SU-DHL-6 (cell line): ENCODE measurements around the gene SLC22A23.

Experiments used
- H2AFZ ChIP-seq: fragments of 200-600 bp; sonication (generic); 2 replicates; pipeline ENCODE4 v1.6.1; 2014; ENCODE audit warnings: low read depth, mild to moderate bottlenecking, moderate library complexity, mixed read lengths, antibody characterized with exemption, low read length; ENCODE audit not compliant: severe bottlenecking
- H3F3A ChIP-seq: fragments of 200-600 bp; shearing (Covaris generic); 2 replicates; pipeline ENCODE4 v1.6.0; 2016; ENCODE audit warnings: antibody characterized with exemption, mild to moderate bottlenecking; ENCODE audit not compliant: insufficient read depth
- H3K27ac ChIP-seq: fragments of 200-600 bp; sonication (generic); 2 replicates; pipeline ENCODE4 v1.5.1; 2016; ENCODE audit warnings: low read depth, mild to moderate bottlenecking, low read length, moderate library complexity, mixed read lengths
- H3K27me3 ChIP-seq: fragments of 200-600 bp; sonication (generic), shearing (Covaris generic); 2 replicates; pipeline ENCODE4 v1.6.0; 2014; ENCODE audit warnings: mild to moderate bottlenecking, low read length
- H3K36me3 ChIP-seq: fragments of 200-600 bp; sonication (generic); 2 replicates; pipeline ENCODE4 v1.6.1; 2014; ENCODE audit warnings: mild to moderate bottlenecking, low read length, mixed read lengths
- H3K4me2 ChIP-seq: fragments of 300-600, 200-600 bp; shearing (Covaris generic), sonication (generic); 2 replicates; pipeline ENCODE4 v1.6.0; 2014; ENCODE audit warnings: low read length, low read depth, mild to moderate bottlenecking; ENCODE audit not compliant: poor library complexity, severe bottlenecking
- H3K4me3 ChIP-seq: fragments of 200-600 bp; sonication (generic); 2 replicates; pipeline ENCODE4 v1.5.1; 2014; ENCODE audit warnings: antibody characterized with exemption, low read length, mild to moderate bottlenecking, mixed read lengths; ENCODE audit not compliant: insufficient read depth, poor library complexity, severe bottlenecking
- H3K79me2 ChIP-seq: fragments of 200-600 bp; sonication (generic); 2 replicates; pipeline ENCODE4 v1.6.1; 2014; ENCODE audit warnings: mild to moderate bottlenecking, low read length, moderate library complexity; ENCODE audit not compliant: insufficient read depth
- H3K9ac ChIP-seq: fragments of 200-600 bp; sonication (generic); 2 replicates; pipeline ENCODE4 v1.7.0; 2014; ENCODE audit warnings: mild to moderate bottlenecking, low read length
- H3K9me2 ChIP-seq: fragments of 200-600 bp; sonication (generic); replicated peaks from 2 replicates; pipeline ENCODE4 v1.6.1; 2014; ENCODE audit warnings: low read length; ENCODE audit not compliant: insufficient read depth
- H3K9me3 ChIP-seq: fragments of 200-600 bp; sonication (generic); 2 replicates; pipeline ENCODE4 v1.6.1; 2014; ENCODE audit warnings: low read length, mixed read lengths; ENCODE audit not compliant: insufficient read depth
- H4K20me1 ChIP-seq: fragments of 200-600 bp; sonication (generic); 2 replicates; pipeline ENCODE4 v1.6.1; 2014; ENCODE audit warnings: low read depth, mild to moderate bottlenecking, antibody characterized with exemption, low read length, moderate library complexity, mixed read lengths
- CTCF ChIP-seq: fragments of 200-600 bp; sonication (generic); IDR thresholded peaks from one replicate; pipeline ENCODE4 v1.5.1; 2017; ENCODE audit warnings: antibody characterized with exemption, mild to moderate bottlenecking, low read length, moderate library complexity; ENCODE audit not compliant: insufficient read depth, poor library complexity, severe bottlenecking
- EZH2phosphoT487 ChIP-seq: fragments of 200-600 bp; sonication (generic), shearing (Covaris generic); conservative IDR thresholded peaks from 2 replicates; pipeline ENCODE4 v1.6.1; 2018; ENCODE audit warnings: mild to moderate bottlenecking, antibody characterized with exemption, low read length, moderate library complexity, mixed read lengths

The SLC22A23 gene

DNA sequence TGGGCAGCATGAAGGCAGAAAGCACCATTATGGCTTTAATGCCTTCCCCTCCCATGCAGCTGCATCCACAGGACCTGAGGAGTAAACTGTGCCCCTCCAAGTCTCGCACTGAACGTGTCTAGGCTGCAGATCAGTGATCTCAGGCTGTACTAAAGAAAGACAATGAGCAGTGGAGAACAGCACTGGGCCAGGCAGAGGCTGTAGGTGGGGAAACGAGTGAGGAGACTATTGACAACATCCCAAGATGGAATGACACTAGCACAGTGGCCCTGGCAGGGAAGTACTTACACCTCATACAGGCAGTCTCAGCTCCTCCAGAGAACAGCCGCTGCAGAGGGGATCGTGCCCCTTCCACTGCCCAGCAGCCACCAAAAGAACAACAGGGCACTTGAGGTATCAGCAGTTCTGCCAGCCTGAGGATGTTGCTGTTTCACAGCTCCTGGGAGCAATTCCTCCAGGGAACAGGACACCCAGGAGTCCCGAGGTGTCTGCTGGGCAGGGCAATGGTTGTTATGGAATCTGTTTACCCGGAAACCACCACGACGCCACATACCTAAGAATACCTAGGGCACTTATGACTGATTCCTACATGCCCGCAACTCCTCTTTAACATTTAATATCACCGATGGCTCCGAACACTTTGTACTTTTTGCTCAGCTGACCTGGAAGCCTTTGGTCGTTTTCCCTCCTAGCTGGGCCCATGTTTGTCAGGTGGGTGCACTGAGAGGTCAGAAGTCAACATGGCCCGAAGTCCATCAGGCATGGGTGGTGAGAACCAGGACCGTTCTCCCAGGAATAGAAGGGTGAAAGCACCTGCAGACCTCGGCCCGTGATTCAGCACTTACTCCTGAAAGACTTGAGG, 79.1 kb downstream of the SLC22A23 start:
- H3K27ac ChIP-seq = no peak overlapping the region
- H3K27me3 ChIP-seq = no peaks in the 10 kb centered on the region
- no peak overlapping the region for H3K4me2 ChIP-seq
- H2AFZ ChIP-seq = no peak overlapping the region
- TF ChIP-seq EZH2phosphoT487 (no peak), CTCF (no peak)
- H3K9ac ChIP-seq = no peak overlapping the region
- no peaks in the 10 kb centered on the region for H4K20me1 ChIP-seq
- no peaks in the 10 kb centered on the region for H3K9me2 ChIP-seq
- no peaks in the 10 kb centered on the region for H3K36me3 ChIP-seq
- no peaks in the 10 kb centered on the region for H3F3A ChIP-seq
- H3K9me3 ChIP-seq = no peaks in the 10 kb centered on the region
- H3K4me3 ChIP-seq = no peak overlapping the region
- H3K79me2 ChIP-seq = no peaks in the 10 kb centered on the region

- H3K4me2 ChIP-seq = no peak overlapping the region
- H2AFZ ChIP-seq = no peak overlapping the region
- H3K79me2 ChIP-seq = no peaks in the 10 kb centered on the region
- no peaks in the 10 kb centered on the region for H3K36me3 ChIP-seq
- no peaks in the 10 kb centered on the region for H3K9me3 ChIP-seq
- no peaks in the 10 kb centered on the region for H3K27me3 ChIP-seq
- H3K9me2 ChIP-seq = no peaks in the 10 kb centered on the region
- H3K27ac ChIP-seq = no peak overlapping the region
- H3K9ac ChIP-seq = no peak overlapping the region
- no peak overlapping the region for H3K4me3 ChIP-seq
- H3F3A ChIP-seq = no peaks in the 10 kb centered on the region
- H4K20me1 ChIP-seq = no peaks in the 10 kb centered on the region
- TF ChIP-seq CTCF = no peak
- TF ChIP-seq EZH2phosphoT487 = no peak
Observed at GRCh38 chr6:3376893-3377535, 79.8 kb downstream of the SLC22A23 start.

DNA sequence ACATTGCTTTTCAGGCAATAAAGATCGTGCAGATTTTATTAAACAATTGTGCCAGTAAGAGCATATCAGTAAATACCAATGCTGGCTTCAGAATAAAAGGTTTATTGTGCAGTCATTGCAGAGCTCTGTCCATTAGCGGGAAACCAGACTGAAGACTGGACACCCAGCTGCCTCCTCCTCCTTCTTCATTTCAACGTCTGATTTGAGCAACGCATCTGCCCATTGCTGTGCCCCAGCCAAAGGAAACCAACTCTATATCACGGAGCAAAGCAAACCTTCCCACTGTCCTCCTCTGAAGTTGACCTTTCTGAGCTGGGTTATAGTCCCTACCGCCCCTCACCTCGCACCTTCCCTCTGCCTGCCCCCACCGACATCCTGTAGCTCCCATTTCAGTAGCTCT, 80.8 kb downstream of the SLC22A23 start:
- Histone ChIP-seq H3K9me2 (no peaks in the 10 kb centered on the region), H3F3A (no peaks in the 10 kb centered on the region), H3K36me3 (no peaks in the 10 kb centered on the region), H4K20me1 (no peaks in the 10 kb centered on the region), H3K9ac (no peak overlapping the region), H2AFZ (no peak overlapping the region), H3K4me3 (no peak overlapping the region), H3K4me2 (no peak overlapping the region), H3K27me3 (no peaks in the 10 kb centered on the region), H3K9me3 (no peaks in the 10 kb centered on the region), H3K79me2 (no peaks in the 10 kb centered on the region), H3K27ac (no peak overlapping the region)
- TF ChIP-seq EZH2phosphoT487 (no peak), CTCF (no peak)
